CD4-positive, alpha-beta T cell treated with Interleukin-4 for 1 hour (primary cell): ENCODE measurements around the gene KCNK16.
A peak's percentile ranks its signal among the peaks of the same experiment; 100 is the strongest.

Experiments used
- DNase-seq, 2 donors: peaks; one replicate each; pipeline ENCODE4 v3.0.0-alpha.2; 2020 to 2022

Gene KCNK16

DNA sequence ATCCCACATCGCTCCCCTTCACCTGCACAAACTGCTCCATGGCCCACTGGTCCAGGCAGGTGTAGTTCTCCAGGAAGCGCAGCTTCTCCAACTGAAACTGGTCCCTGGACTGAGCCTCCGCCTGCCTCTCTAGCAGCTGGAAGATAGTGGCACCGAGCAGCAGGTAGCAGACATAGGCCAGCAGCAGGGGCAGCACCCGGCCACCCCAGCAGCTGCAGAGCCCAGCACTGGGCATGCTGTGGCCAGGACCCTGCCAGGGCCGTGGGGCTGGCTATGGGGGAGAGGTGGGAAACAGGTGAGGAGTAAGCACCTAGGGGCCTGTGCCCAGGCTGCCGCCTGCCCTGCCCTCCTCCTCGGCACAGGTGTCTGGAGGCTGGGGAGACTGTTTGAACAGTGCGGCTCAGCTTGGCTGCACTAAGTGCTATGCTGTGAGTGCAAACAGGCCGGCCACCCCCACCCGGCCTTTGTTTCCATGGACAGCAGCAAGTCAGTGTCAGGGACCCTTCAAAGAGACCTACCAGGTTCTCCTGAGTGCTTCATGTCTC lies at the start of gene KCNK16:
Gene KCNK16 (minus strand): TSS at position 397 of the 545 bp plus-strand sequence. CDS start 162 bp downstream, at position 235.
- DNase-seq: no peak

- DNase-seq: no peak
Observed at GRCh38 chr6:39370390-39370789, 47.9 kb upstream of the KCNK16 start.

GRCh38 chr6:39369987-39370386 lies 47.5 kb upstream of the KCNK16 start:
- no peak for DNase-seq

DNA sequence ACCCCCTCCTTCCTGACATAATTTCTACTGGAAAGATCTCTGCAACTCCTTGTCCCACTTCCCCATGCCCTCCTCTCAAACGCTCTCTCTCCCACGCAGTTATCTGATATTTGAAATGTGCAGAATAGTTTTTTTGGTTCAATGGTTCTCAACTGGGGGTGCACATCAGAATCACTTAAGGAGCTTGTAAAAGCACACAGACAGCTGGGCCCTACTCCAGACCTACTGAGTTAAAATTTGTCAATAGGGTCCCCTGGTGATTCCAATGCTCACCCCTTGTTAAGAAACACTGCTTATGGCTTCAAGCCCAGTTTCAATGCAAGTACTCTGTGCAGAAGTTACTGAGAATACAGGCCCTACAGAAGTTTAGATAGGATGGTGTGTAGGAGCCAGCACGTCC lies 45.2 kb upstream of the KCNK16 start:
- DNase-seq: no peak

DNA sequence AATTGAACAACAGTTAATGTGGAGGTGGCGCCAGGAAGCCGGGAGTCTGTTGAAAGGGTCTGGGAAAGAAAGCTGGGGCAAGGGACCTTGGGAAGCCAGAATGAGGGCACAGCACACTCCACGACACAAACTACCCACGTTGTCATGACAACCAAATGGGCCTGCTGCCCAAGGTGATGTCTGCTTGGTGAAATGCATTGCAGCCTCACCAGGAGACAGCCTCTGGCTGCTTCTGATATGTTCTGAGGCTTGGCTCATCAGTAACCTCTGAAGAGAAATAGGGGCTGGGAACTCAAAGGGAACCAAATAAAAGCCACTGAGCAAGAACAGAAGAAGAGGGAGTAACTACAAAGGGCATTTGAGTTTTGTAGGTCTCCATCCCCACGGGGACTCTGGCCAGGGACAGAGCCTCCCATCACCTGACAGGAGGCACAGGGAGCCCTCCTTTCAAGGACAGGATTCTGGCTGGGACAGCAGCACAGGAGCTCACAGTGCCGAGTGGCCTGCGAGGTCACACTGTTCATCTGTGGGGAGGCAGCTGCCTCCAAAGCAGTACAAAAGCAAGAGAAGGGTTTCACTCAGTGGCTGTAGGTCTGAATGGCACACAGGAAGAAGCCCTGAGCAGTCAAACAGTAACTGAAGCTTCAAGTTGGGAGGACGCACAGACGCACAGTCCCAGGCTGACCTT lies 44.6 kb upstream of the KCNK16 start:
- no peak for DNase-seq

GRCh38 chr6:39365281-39366074 lies 43.0 kb upstream of the KCNK16 start:
- DNase-seq: no peak

DNA sequence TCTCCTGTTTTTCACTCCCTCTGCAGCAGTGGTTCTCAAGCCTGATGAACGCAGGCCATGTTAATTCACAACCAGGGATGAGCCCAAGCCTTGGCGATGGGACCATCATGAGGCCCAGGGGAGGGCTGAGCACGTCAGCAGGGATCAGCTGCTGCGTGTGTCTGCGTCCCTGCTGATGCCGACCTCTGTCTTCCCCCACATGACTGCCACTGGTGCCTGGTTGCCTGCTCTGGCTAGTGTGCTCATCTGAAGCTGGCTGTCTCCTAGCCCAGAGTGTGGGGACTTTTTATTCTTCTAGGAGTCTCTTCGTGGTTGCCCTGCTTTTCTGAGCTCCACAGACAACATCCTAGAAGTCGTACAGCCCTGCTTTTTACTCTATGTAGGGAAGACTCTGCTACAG lies 40.8 kb upstream of the KCNK16 start:
- DNase-seq: no peak

GRCh38 chr6:39362487-39362865 lies 40.0 kb upstream of the KCNK16 start:
- no peak for DNase-seq

DNA sequence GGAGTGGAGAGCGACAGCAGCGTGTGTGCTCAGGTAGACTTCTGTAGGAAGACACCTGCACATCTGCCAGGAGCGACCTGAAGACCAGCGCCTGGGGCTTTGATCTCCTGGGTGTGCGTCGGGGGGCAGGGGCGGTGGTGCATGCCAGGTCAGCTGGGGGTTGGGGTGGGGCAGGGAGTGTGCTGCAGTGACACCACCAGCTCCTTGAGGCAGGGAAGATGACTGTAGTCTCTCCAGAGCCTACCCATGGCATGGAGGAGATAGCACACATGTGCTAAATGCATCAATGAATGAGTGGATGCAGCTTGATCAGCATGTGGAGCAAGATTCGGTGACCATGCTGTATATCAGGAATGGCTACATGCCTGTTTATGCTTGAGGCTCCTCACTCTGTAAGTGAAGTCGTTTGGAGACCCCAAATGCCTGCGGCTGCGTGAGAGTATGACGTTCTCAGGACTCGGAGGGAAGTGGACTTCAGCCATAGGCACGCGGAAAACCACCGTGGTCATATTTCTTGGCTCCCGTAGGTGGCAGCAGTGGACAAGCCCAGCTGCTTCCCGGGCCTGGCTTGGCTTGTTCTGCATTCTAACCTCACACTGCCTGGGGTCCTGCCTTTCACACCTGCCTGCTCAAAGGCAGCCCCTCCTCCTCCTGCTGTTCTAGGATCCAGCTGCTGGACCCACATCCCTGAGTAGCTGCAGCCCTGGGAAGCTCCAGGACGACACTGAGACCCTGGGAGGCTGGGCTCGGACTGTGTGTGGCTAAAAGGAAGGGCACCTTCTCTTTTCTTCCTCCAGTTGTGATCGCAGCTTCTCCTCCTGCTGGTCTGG lies 39.4 kb upstream of the KCNK16 start:
- DNase-seq: peak; percentile 34 to 51

DNA sequence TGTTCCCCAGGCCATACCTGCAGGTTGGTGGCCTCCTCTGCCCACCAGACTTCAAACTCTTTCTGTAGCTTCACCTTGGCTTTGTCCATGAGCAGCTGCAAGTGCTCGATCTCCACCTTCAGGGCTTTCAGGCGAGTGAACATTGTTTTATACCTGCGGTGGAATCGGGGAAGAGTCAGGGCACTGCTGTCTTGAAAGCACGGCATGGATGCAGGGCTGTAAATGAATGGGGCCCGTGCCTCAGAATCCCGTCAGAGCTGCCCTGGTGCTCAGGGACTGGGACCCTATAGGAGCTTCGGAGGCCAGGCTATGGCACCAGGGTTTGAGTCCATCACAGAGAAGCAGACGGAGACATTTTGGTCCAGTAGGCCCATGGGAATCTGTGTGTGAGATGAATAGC lies 37.9 kb upstream of the KCNK16 start:
- DNase-seq: no peak

GRCh38 chr6:39357998-39358686 lies 35.6 kb upstream of the KCNK16 start:
- no peak for DNase-seq

DNA sequence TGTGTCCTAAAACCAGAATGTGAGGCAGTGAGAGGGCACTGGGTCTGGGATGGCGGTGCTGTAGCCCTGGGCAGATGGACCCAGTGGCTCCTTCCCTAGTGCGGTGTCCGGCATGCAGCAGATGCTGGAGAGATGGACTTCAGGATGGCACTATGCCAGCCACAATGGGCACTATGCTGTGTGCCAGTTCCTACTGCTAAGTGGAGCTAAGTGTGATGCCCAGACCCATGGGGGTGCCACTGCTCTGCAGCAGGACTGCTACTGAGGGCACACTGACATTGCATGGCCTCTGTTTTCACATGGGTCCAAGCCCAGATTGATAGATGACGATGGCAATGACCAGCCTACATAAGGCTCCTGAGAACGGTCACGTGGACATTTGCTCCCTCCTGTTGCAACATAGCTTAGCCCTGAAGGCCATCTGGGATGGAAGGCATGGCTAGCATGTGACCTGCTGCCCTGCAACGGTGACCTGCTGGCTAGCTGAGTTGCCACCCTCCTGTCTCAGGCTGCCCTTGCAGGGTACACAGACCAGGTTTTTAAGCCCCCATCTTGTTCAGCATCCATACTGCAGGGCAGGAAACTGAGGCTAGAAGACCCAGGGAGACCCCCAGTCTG lies 31.3 kb upstream of the KCNK16 start:
- no peak for DNase-seq

DNA sequence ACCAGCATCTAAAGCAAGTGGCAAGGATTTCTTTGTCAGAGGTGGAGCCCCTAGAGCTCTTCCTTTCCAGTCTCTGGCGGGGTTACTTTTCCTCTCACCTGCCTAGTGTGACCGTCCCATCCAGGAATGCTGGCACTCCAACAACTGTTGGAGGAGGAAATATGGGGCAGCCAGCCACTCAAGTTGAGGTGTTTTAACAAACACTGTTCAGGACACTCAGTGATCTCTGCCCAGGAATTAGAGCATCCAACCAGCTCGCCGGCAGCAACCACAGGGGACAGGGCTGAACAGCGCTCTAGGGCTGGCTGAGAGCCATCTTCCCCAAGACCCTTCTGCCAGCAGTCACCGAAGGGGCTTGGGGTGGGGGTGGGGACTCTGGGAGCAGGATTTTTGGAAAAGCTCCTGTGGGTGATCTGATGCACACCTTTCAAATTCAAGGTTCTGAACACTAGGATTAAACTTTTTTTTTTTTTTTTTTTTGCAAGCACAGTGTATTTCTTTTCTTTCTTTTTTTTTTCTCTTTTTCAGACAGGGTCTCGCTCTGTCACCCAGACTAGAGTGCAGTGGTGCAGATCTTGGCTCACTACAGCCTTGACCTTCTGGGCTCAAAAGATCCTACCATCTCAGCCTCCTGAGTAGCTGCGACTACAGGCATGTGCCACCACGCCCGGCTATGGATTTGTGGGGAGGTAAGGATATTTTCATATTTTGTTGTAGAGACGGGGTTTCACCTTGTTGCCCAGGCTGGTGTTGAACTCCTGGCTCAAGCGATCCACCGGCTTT lies 28.4 kb upstream of the KCNK16 start:
- DNase-seq: no peak

GRCh38 chr6:39348740-39349139 lies 26.2 kb upstream of the KCNK16 start:
- DNase-seq: no peak

- DNase-seq: peak; percentile 28 to 41
Observed at GRCh38 chr6:39347906-39348585, 25.5 kb upstream of the KCNK16 start.

DNA sequence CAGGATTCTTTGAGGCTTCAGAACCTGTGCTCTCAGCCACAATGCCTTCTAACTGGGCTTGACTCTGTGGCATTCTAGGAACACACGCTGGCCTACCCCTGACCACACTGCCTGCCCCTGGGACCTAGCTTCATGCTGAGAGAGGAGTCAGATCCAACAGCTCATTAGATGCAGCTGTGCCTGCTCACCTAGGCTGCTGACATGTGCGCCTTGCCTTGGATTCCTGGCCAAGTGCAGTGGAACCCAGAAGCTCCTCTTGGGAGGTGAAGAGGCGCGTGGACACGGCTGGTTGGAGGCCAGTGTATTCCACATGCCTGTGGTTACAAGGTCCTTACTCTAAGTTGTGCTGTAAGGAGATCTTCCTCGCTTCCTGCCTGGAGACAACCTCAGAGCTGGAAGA lies 24.7 kb upstream of the KCNK16 start:
- no peak for DNase-seq

GRCh38 chr6:39344821-39345280 lies 22.3 kb upstream of the KCNK16 start:
- DNase-seq: no peak

- no peak for DNase-seq
Observed at GRCh38 chr6:39343396-39343870, 20.9 kb upstream of the KCNK16 start.

- no peak for DNase-seq
Observed at GRCh38 chr6:39342692-39343395, 20.3 kb upstream of the KCNK16 start.

- DNase-seq: no peak
Observed at GRCh38 chr6:39341937-39342336, 19.4 kb upstream of the KCNK16 start.
